Measurements from ENCODE around the gene LDLRAD4.

Gene LDLRAD4

GRCh38 chr18:13544953-13545352 is 326.4 kb downstream of the LDLRAD4 start:
- TF ChIP-seq CTCF (IDR thresholded peaks at IDR 0.05; ENCODE audit: borderline replicate concordance, extremely low read depth, low read length, poor library complexity, severe bottlenecking) (no peak), EZH2 (IDR thresholded peaks at IDR 0.05; ENCODE audit: borderline replicate concordance, low read depth, low read length, severe bottlenecking) (no peak)
- Histone ChIP-seq H3K9me3 (ENCODE audit: insufficient read depth, low read length, severe bottlenecking) (peaks cover 16% of the 10 kb centered on the region), H3K4me1 (ENCODE audit: insufficient read depth, low read length) (peaks cover under 1% of the 10 kb centered on the region; the same call in 1 of the 2 replicates), H3K79me2 (ENCODE audit: insufficient read depth, low read length) (peaks cover 97% of the 10 kb centered on the region), H3K27ac (ENCODE audit: low read length) (no peak overlapping the region), H3K27me3 (ENCODE audit: insufficient read depth, low read length, poor library complexity) (no peaks in the 10 kb centered on the region), H3K4me3 (ENCODE audit: low read depth in 1 of 2, low read length in 2 of 2) (no peak overlapping the region), H4K20me1 (ENCODE audit: insufficient read depth, low read length) (peaks cover 11% of the 10 kb centered on the region; the same call in 1 of the 2 replicates), H3K9ac (ENCODE audit: low read depth, low read length) (no peak overlapping the region), H2AFZ (ENCODE audit: low read depth, low read length) (no peak overlapping the region), H3K4me2 (ENCODE audit: insufficient read depth, low read length) (no peak overlapping the region), H3K36me3 (ENCODE audit: insufficient read depth, low read length) (peaks cover 82% of the 10 kb centered on the region)
- DNase-seq: no peak
- ATAC-seq (ENCODE audit: insufficient read depth, low read depth): no peak

- Histone ChIP-seq H3K9ac (ENCODE audit: low read depth, low read length) (no peak overlapping the region), H3K4me3 (ENCODE audit: low read depth in 1 of 2, low read length in 2 of 2) (no peak overlapping the region), H3K79me2 (ENCODE audit: insufficient read depth, low read length) (peaks cover 97% of the 10 kb centered on the region), H3K4me1 (ENCODE audit: insufficient read depth, low read length) (no peaks in the 10 kb centered on the region), H4K20me1 (ENCODE audit: insufficient read depth, low read length) (peaks cover 10% of the 10 kb centered on the region; the same call in 1 of the 2 replicates), H3K4me2 (ENCODE audit: insufficient read depth, low read length) (no peak overlapping the region), H3K36me3 (ENCODE audit: insufficient read depth, low read length) (peaks cover 87% of the 10 kb centered on the region), H3K9me3 (ENCODE audit: insufficient read depth, low read length, severe bottlenecking) (peaks cover 16% of the 10 kb centered on the region), H2AFZ (ENCODE audit: low read depth, low read length) (no peak overlapping the region), H3K27me3 (ENCODE audit: insufficient read depth, low read length, poor library complexity) (no peaks in the 10 kb centered on the region), H3K27ac (ENCODE audit: low read length) (no peak overlapping the region)
- DNase-seq (no peak), ATAC-seq (ENCODE audit: insufficient read depth, low read depth) (no peak)
- TF ChIP-seq EZH2 (IDR thresholded peaks at IDR 0.05; ENCODE audit: borderline replicate concordance, low read depth, low read length, severe bottlenecking): no peak
- TF ChIP-seq CTCF (IDR thresholded peaks at IDR 0.05; ENCODE audit: borderline replicate concordance, extremely low read depth, low read length, poor library complexity, severe bottlenecking): no peak
Measured at GRCh38 chr18:13545514-13545913, 327.0 kb downstream of the LDLRAD4 start.

GRCh38 chr18:13545955-13546354 is 327.4 kb downstream of the LDLRAD4 start:
- Histone ChIP-seq H3K9me3 (ENCODE audit: insufficient read depth, low read length, severe bottlenecking) (peaks cover 16% of the 10 kb centered on the region), H3K4me3 (ENCODE audit: low read depth in 1 of 2, low read length in 2 of 2) (no peak overlapping the region), H3K27ac (ENCODE audit: low read length) (no peak overlapping the region), H3K9ac (ENCODE audit: low read depth, low read length) (no peak overlapping the region), H2AFZ (ENCODE audit: low read depth, low read length) (no peak overlapping the region), H4K20me1 (ENCODE audit: insufficient read depth, low read length) (peaks cover 6% of the 10 kb centered on the region; the same call in 1 of the 2 replicates), H3K4me2 (ENCODE audit: insufficient read depth, low read length) (no peak overlapping the region), H3K79me2 (ENCODE audit: insufficient read depth, low read length) (peaks cover 97% of the 10 kb centered on the region), H3K36me3 (ENCODE audit: insufficient read depth, low read length) (peaks cover 84% of the 10 kb centered on the region), H3K27me3 (ENCODE audit: insufficient read depth, low read length, poor library complexity) (no peaks in the 10 kb centered on the region), H3K4me1 (ENCODE audit: insufficient read depth, low read length) (no peaks in the 10 kb centered on the region)
- no peak for DNase-seq
- no peak for ATAC-seq (ENCODE audit: insufficient read depth, low read depth)
- no peak for TF ChIP-seq CTCF (IDR thresholded peaks at IDR 0.05; ENCODE audit: borderline replicate concordance, extremely low read depth, low read length, poor library complexity, severe bottlenecking)
- no peak for TF ChIP-seq EZH2 (IDR thresholded peaks at IDR 0.05; ENCODE audit: borderline replicate concordance, low read depth, low read length, severe bottlenecking)

GRCh38 chr18:13546638-13547037 is 328.1 kb downstream of the LDLRAD4 start:
- Histone ChIP-seq H3K4me3 (ENCODE audit: low read depth in 1 of 2, low read length in 2 of 2) (no peak overlapping the region), H3K4me2 (ENCODE audit: insufficient read depth, low read length) (no peak overlapping the region), H4K20me1 (ENCODE audit: insufficient read depth, low read length) (peaks cover 12% of the 10 kb centered on the region; the same call in 1 of the 2 replicates), H3K9me3 (ENCODE audit: insufficient read depth, low read length, severe bottlenecking) (peaks cover 16% of the 10 kb centered on the region), H3K36me3 (ENCODE audit: insufficient read depth, low read length) (peaks cover 79% of the 10 kb centered on the region), H3K9ac (ENCODE audit: low read depth, low read length) (no peak overlapping the region), H3K4me1 (ENCODE audit: insufficient read depth, low read length) (no peaks in the 10 kb centered on the region), H3K27me3 (ENCODE audit: insufficient read depth, low read length, poor library complexity) (no peaks in the 10 kb centered on the region), H2AFZ (ENCODE audit: low read depth, low read length) (no peak overlapping the region), H3K79me2 (ENCODE audit: insufficient read depth, low read length) (peaks cover 97% of the 10 kb centered on the region), H3K27ac (ENCODE audit: low read length) (no peak overlapping the region)
- TF ChIP-seq EZH2 (IDR thresholded peaks at IDR 0.05; ENCODE audit: borderline replicate concordance, low read depth, low read length, severe bottlenecking) (no peak), CTCF (IDR thresholded peaks at IDR 0.05; ENCODE audit: borderline replicate concordance, extremely low read depth, low read length, poor library complexity, severe bottlenecking) (no peak)
- no peak for DNase-seq
- ATAC-seq (ENCODE audit: insufficient read depth, low read depth): no peak

Data from DND-41 (cell line).